Measurements from ENCODE around the gene HTT-AS. TPM values are rescaled to one million over a fixed set of nuclear protein-coding genes. Genes with fewer than 3 reads are reported as not detected.

HTT-AS gene
- total and polyA plus RNA-seq, 12 donors: not detected

- Histone ChIP-seq H3K9me3 (replicated peaks in 1 of 3) (no peaks in the 10 kb centered on the region), H3K4me3 (no peak overlapping the region), H3K27me3 (no peaks in the 10 kb centered on the region), H3K27ac (no peak overlapping the region), H3K4me1 (replicated peaks in 1 of 2) (peaks cover 4 to 16% of the 10 kb centered on the region in 2 donors), H3K36me3 (replicated peaks in 1 of 2) (peaks cover 0 to 12% of the 10 kb centered on the region in 2 donors)
- no peak for DNase-seq
- 89 to 96% (median 93%) methylated on average over 4 of the region's 4 CpGs for WGBS, 4 donors
- TF ChIP-seq POLR2A (IDR thresholded peaks at IDR 0.05): no peak
- no peak for TF ChIP-seq CTCF (IDR thresholded peaks at IDR 0.05)
- intact Hi-C loops (cut with DNase I): no loop called here
Observed at GRCh38 chr4:3087115-3087797, 12.9 kb upstream of the HTT-AS start.

GRCh38 chr4:3085948-3086670, 11.8 kb upstream of the HTT-AS start:
- no peak overlapping the region for H3K27ac ChIP-seq
- WGBS, 4 donors: 92 to 95% (median 93%) methylated on average over 10 of the region's 10 CpGs
- H3K4me3 ChIP-seq: no peak overlapping the region
- peaks cover 0 to 10% of the 10 kb centered on the region in 2 donors for H3K36me3 ChIP-seq (replicated peaks in 1 of 2)
- peaks cover 4 to 16% of the 10 kb centered on the region in 2 donors for H3K4me1 ChIP-seq (replicated peaks in 1 of 2)
- DNase-seq: no peak
- H3K9me3 ChIP-seq (replicated peaks in 1 of 3): no peaks in the 10 kb centered on the region
- no peaks in the 10 kb centered on the region for H3K27me3 ChIP-seq
- TF ChIP-seq CTCF (IDR thresholded peaks at IDR 0.05): no peak
- TF ChIP-seq POLR2A (IDR thresholded peaks at IDR 0.05): no peak
- intact Hi-C loops (cut with DNase I): no loop called here

GRCh38 chr4:3083732-3084131, 9.4 kb upstream of the HTT-AS start:
- TF ChIP-seq POLR2A (IDR thresholded peaks at IDR 0.05) (no peak), CTCF (IDR thresholded peaks at IDR 0.05) (no peak)
- H3K27me3 ChIP-seq: no peaks in the 10 kb centered on the region
- no peak overlapping the region for H3K27ac ChIP-seq
- H3K36me3 ChIP-seq (replicated peaks in 1 of 2): peaks cover 0 to 6% of the 10 kb centered on the region in 2 donors
- H3K4me3 ChIP-seq: no peak overlapping the region
- no peak for DNase-seq
- peaks cover 4 to 16% of the 10 kb centered on the region in 2 donors for H3K4me1 ChIP-seq (replicated peaks in 1 of 2)
- H3K9me3 ChIP-seq (replicated peaks in 1 of 3): no peaks in the 10 kb centered on the region
- 40 to 82% (median 58%) methylated on average over 1 of the region's 1 CpG for WGBS, 4 donors
- intact Hi-C loops (cut with DNase I): no loop called here

GRCh38 chr4:3082925-3083515, 8.7 kb upstream of the HTT-AS start:
- no peak overlapping the region for H3K4me3 ChIP-seq
- intact Hi-C loops (cut with DNase I): no loop called here
- WGBS, 4 donors: 63 to 81% (median 70%) methylated on average over 6 of the region's 6 CpGs
- H3K9me3 ChIP-seq (replicated peaks in 1 of 3): no peaks in the 10 kb centered on the region
- no peak for DNase-seq
- H3K36me3 ChIP-seq (replicated peaks in 1 of 2): no peaks in the 10 kb centered on the region
- H3K27ac ChIP-seq: no peak overlapping the region
- H3K27me3 ChIP-seq: no peaks in the 10 kb centered on the region
- H3K4me1 ChIP-seq (replicated peaks in 1 of 2): peaks cover 4 to 23% of the 10 kb centered on the region in 2 donors
- TF ChIP-seq CTCF (IDR thresholded peaks at IDR 0.05): no peak
- TF ChIP-seq POLR2A (IDR thresholded peaks at IDR 0.05): no peak
